A549 (cell line): ENCODE measurements around the gene DNAAF3. TPM values are rescaled to one million over a fixed set of nuclear protein-coding genes. Genes with fewer than 3 reads are reported as not detected.

Experiments
- ATAC-seq, 2 experiments: fragments of 200-7000 bp in 1 of 2; fragments of >200 bp in 1 of 2; cut with Nextera tagmentation in 1 of 2; cut with Tn5 transposase in 1 of 2; 3 replicates each; pipeline versions ENCODE4 v1.8.0 to v1.9.1; 2018 to 2020; ENCODE audit warnings: mild to moderate bottlenecking in 1 of 2, moderate library complexity in 1 of 2
- CTCF ChIA-PET: fragments of 300-600 bp; sonication (Branson Sonifier 250); formaldehyde crosslinking; extraction: SDS; loops from one replicate; lab custom pipeline; 2021; ENCODE audit warnings: antibody characterized with exemption, inconsistent platforms; lab: Yijun Ruan, JAX
- POLR2A ChIA-PET: fragments of 350-600 bp; formaldehyde crosslinking; extraction: SDS; loops from one replicate; lab custom pipeline; 2021; ENCODE audit warnings: antibody characterized with exemption, inconsistent platforms; lab: Yijun Ruan, JAX
- DNase-seq, 2 experiments: peaks; one replicate each; pipeline versions ENCODE4 v3.0.0 to v3.0.0-alpha.2; 2011 to 2016; ENCODE audit warnings: low read depth in 1 of 2, low spot score in 1 of 2
- FAIRE-seq: peaks from 2 replicates; lab custom pipeline; 2011; peaks lifted over from hg19 to GRCh38; lab: Jason Lieb, UNC
- H3K27ac ChIP-seq, 2 experiments: fragments of >200 bp; sonication (Bioruptor Twin); formaldehyde crosslinking; 3 replicates each; pipeline ENCODE4 v1.5.1; 2016 to 2017
- H3K4me1 ChIP-seq: fragments of >200 bp; sonication (Bioruptor Twin); formaldehyde crosslinking; 3 replicates; pipeline ENCODE4 v1.6.1; 2016
- H3K4me2 ChIP-seq: fragments of >200 bp; sonication (Bioruptor Twin); formaldehyde crosslinking; 3 replicates; pipeline ENCODE4 v1.6.1; 2016
- H3K4me3 ChIP-seq: fragments of >200 bp; sonication (Bioruptor Twin); formaldehyde crosslinking; 3 replicates; pipeline ENCODE4 v1.5.1; 2016
- H3K9me3 ChIP-seq: fragments of >200 bp; sonication (Bioruptor Twin); formaldehyde crosslinking; 3 replicates; pipeline ENCODE4 v1.6.1; 2016
- BCL3 ChIP-seq: fragments of >200 bp; sonication (Bioruptor Twin); formaldehyde crosslinking; IDR thresholded peaks from 3 replicates; pipeline ENCODE4 v1.6.1; 2016
- BHLHE40 ChIP-seq: IDR thresholded peaks from 2 replicates; pipeline ENCODE4 v1.6.1; 2012; ENCODE audit warnings: low read depth, low read length, inconsistent platforms
- CEBPB ChIP-seq, 2 experiments: fragments of >200 bp in 1 of 2; sonication (Bioruptor Twin) in 1 of 2; formaldehyde crosslinking in 1 of 2; IDR thresholded peaks; 2 replicates each; pipeline ENCODE4 v1.6.1; 2012 to 2016
- CTCF ChIP-seq: fragments of >200 bp; sonication (Bioruptor Twin); formaldehyde crosslinking; IDR thresholded peaks from 3 replicates; pipeline ENCODE4 v1.5.1; 2016
- E2F6 ChIP-seq: IDR thresholded peaks from 2 replicates; pipeline ENCODE4 v1.6.1; 2012; ENCODE audit warnings: low read depth, borderline replicate concordance
- EHF ChIP-seq: fragments of 250-450 bp; sonication (Bioruptor Pico); IDR thresholded peaks from 2 replicates; pipeline ENCODE4 v1.5.0; 2020; ENCODE audit warnings: mild to moderate bottlenecking
- EP300 ChIP-seq, 2 experiments: fragments of >200 bp; sonication (Bioruptor Twin); formaldehyde crosslinking; IDR thresholded peaks; 2 replicates in 1 of 2; 3 replicates in 1 of 2; pipeline ENCODE4 v1.6.1; 2016 to 2017
- FOSB ChIP-seq: fragments of 250-450 bp; sonication (Bioruptor Pico); IDR thresholded peaks from 2 replicates; pipeline ENCODE4 v1.5.0; 2020; ENCODE audit warnings: mild to moderate bottlenecking, moderate library complexity
- FOSL2 ChIP-seq, 2 experiments: fragments of 450-650 bp in 1 of 2; fragments of >200 bp in 1 of 2; sonication (Bioruptor Twin) in 1 of 2; formaldehyde crosslinking; IDR thresholded peaks; 2 replicates each; pipeline versions ENCODE4 v1.5.0 to v1.6.1; 2016 to 2020; ENCODE audit warnings: mild to moderate bottlenecking in 1 of 2, moderate library complexity in 1 of 2
- GATA3 ChIP-seq: IDR thresholded peaks from 2 replicates; pipeline ENCODE4 v1.6.1; 2012; ENCODE audit warnings: borderline replicate concordance
- JUN ChIP-seq, 2 experiments: fragments of >200 bp; sonication (Bioruptor Twin); formaldehyde crosslinking; IDR thresholded peaks; 2 replicates in 1 of 2; 3 replicates in 1 of 2; pipeline ENCODE4 v1.6.1; 2016 to 2017
- JUNB ChIP-seq: fragments of >200 bp; sonication (Bioruptor Twin); formaldehyde crosslinking; IDR thresholded peaks from 2 replicates; pipeline ENCODE4 v1.6.1; 2016
- MAX ChIP-seq: IDR thresholded peaks from 2 replicates; pipeline ENCODE4 v1.6.1; 2012
- PBX3 ChIP-seq: IDR thresholded peaks from 2 replicates; pipeline ENCODE4 v1.6.1; 2012
- RAD21 ChIP-seq, 2 experiments: fragments of >200 bp in 1 of 2; sonication (Bioruptor Twin) in 1 of 2; formaldehyde crosslinking in 1 of 2; IDR thresholded peaks in 1 of 2; conservative IDR thresholded peaks in 1 of 2; 2 replicates in 1 of 2; 3 replicates in 1 of 2; pipeline ENCODE4 v1.6.1; 2012 to 2018; ENCODE audit warnings: inconsistent platforms in 1 of 2
- RCOR1 ChIP-seq: fragments of 150-350 bp; IDR thresholded peaks from 2 replicates; pipeline ENCODE4 v1.6.1; 2014; ENCODE audit warnings: antibody characterized with exemption, low read length, low read depth
- RFX5 ChIP-seq: fragments of 450-650 bp; IDR thresholded peaks from 2 replicates; pipeline ENCODE4 v1.7.1; 2014; ENCODE audit warnings: antibody characterized with exemption, mild to moderate bottlenecking, moderate library complexity
- RNF2 ChIP-seq: fragments of 200-600 bp; sonication (generic); IDR thresholded peaks from 2 replicates; pipeline ENCODE4 v1.6.1; 2016; ENCODE audit warnings: low read depth, mild to moderate bottlenecking, antibody characterized with exemption, moderate library complexity, borderline replicate concordance
- SMC3 ChIP-seq: fragments of >200 bp; sonication (Bioruptor Twin); formaldehyde crosslinking; IDR thresholded peaks from 3 replicates; pipeline ENCODE4 v1.6.1; 2018; ENCODE audit warnings: inconsistent platforms
- USF2 ChIP-seq: fragments of 450-650 bp; IDR thresholded peaks from 2 replicates; pipeline ENCODE4 v1.6.1; 2014; ENCODE audit warnings: antibody characterized with exemption
- WGBS: methylation state at CpG from one replicate; pipeline ENCODE4 v1.1.6; 2017; ENCODE audit errors: missing lambda C conversion rate; 5-methylcytosine and 5-hydroxymethylcytosine counted together
- polyA plus RNA-seq, 4 experiments: library from polyadenylated mRNA; depleted of rRNA in 3 of 4; stranded (reverse); fragments of >200 nt; fragmentation: RNase III in 1 of 4; extraction: RNeasy Plus Mini Kit Qiagen cat#74134 plus additional on column Dnase treatment in 1 of 4; gene quantifications; 2 replicates in 3 of 4; 3 replicates in 1 of 4; pipeline ENCODE4 v1.2.3, GENCODE V29; 2011 to 2017

Gene DNAAF3
- polyA plus RNA-seq, 2 of the 4 experiments (the other 2 are of a cell fraction) = 4.0 to 5.3 TPM

- TF ChIP-seq GATA3 = peak; percentile 43; the same call in 1 of the 2 replicates
- TF ChIP-seq CTCF = peak; percentile 36; the same call in 2 of the 3 replicates
- TF ChIP-seq SMC3 = peak; percentile 53; the same call in 2 of the 3 replicates
- peak; percentile 61 to 83 for TF ChIP-seq RAD21 (conservative IDR thresholded peaks at IDR 0.05 in 1 of 2, IDR thresholded peaks at IDR 0.05 in 1 of 2)
- no peak for TF ChIP-seq PBX3
- no peak for TF ChIP-seq MAX
- no peak for TF ChIP-seq JUNB
- no peak overlapping the region for H3K27ac ChIP-seq
- 48% methylated on average over 3 of the region's 3 CpGs for WGBS
- FAIRE-seq (no peak), ATAC-seq (peak in 1 of 2 experiments; percentile 17; a peak in 3 of 6 replicates), DNase-seq (peak; percentile 73 to 81)
- ChIA-PET CTCF (interaction anchor here (0.9 to 1.5 kb wide), 6 partner anchors 8 to 89 kb away, joined by 3 to 6 read pairs (median 3); no protein-coding TSS in a partner anchor), POLR2A (no interaction called here)
- no peaks in the 10 kb centered on the region for H3K9me3 ChIP-seq
- peaks cover 39% of the 10 kb centered on the region for H3K4me1 ChIP-seq
- no peak overlapping the region for H3K4me3 ChIP-seq
- no peak overlapping the region for H3K4me2 ChIP-seq
These were observed 46.0 kb upstream of the DNAAF3 start for GRCh38 chr19:55212447-55212846.

GRCh38 chr19:55209693-55210472, 43.5 kb upstream of the DNAAF3 start:
- Histone ChIP-seq H3K4me3 (no peak overlapping the region), H3K27ac (peak overlapping the region; percentile 64 to 83), H3K4me2 (peak overlapping the region; percentile 64), H3K9me3 (no peaks in the 10 kb centered on the region), H3K4me1 (peaks cover 43% of the 10 kb centered on the region)
- ChIA-PET POLR2A (interaction anchor here (1.0 to 1.3 kb wide), 4 partner anchors 13 to 197 kb away, joined by 4 to 7 read pairs (median 5); no protein-coding TSS in a partner anchor), CTCF (interaction anchor here (1.0 to 2.1 kb wide), 13 partner anchors 12 to 244 kb away, joined by 3 to 7 read pairs (median 4); partner anchors contain the start of gene DNAAF3)
- DNase-seq = peak; percentile 91 to 96
- peak; percentile 94 for FAIRE-seq
- ATAC-seq = peak; percentile 72 to 81
- WGBS = 39% methylated on average over 17 of the region's 17 CpGs
- TF ChIP-seq JUNB (peak; percentile 96), FOSB (CRISPR knock-in tag) (peak; percentile 83; the same call in 1 of the 2 replicates), PBX3 (no peak), FOSL2 (IDR thresholded peaks at IDR 0.05) (peak; percentile 92), FOSL2 (CRISPR knock-in tag; IDR thresholded peaks at IDR 0.05) (peak; percentile 99), USF2 (peak; percentile 55; the same call in 1 of the 2 replicates), CTCF (no peak), BCL3 (0 out of 3 replicates have a peak, but pooled peaks have one; percentile 53), E2F6 (peak; percentile 87), RNF2 (no peak), SMC3 (peak; percentile 5; the same call in 1 of the 3 replicates), RCOR1 (no peak), EP300 (IDR thresholded peaks at IDR 0.05) (peak in 1 of 2 experiments; percentile 59; a peak in 2 of 5 replicates), RAD21 (conservative IDR thresholded peaks at IDR 0.05 in 1 of 2, IDR thresholded peaks at IDR 0.05 in 1 of 2) (peak in 1 of 2 experiments; percentile 23; a peak in 1 of 5 replicates), JUN (IDR thresholded peaks at IDR 0.05) (peak; percentile 84 to 87; a peak in 4 of 5 replicates), BHLHE40 (no peak; the same call in 1 of the 2 replicates), CEBPB (IDR thresholded peaks at IDR 0.05) (peak in 1 of 2 experiments; percentile 32; a peak in 1 of 4 replicates), EHF (peak; percentile 58; the same call in 1 of the 2 replicates), GATA3 (peak; percentile 90; the same call in 1 of the 2 replicates), MAX (peak; percentile 67), RFX5 (no peak)
